T47D (cell line): ENCODE results near the gene TBR1.

ENCODE experiments used
- DNase-seq, 2 experiments: peaks; one replicate each; pipeline versions ENCODE4 v3.0.0 to v3.0.0-alpha.2; 2011 to 2012; ENCODE audit warnings: low read depth in 1 of 2, low spot score in 1 of 2
- JUND ChIP-seq: IDR thresholded peaks from 2 replicates; pipeline ENCODE4 v1.6.1; 2012; ENCODE audit warnings: low read depth
- in situ Hi-C: cut with HindIII; loops from 2 replicates; pipeline ENCODE4 v1.10.0; 2016; ENCODE audit warnings: low sequenced_read_pairs, low pct_unique_long_range_greater_than_20kb

The TBR1 gene

DNA sequence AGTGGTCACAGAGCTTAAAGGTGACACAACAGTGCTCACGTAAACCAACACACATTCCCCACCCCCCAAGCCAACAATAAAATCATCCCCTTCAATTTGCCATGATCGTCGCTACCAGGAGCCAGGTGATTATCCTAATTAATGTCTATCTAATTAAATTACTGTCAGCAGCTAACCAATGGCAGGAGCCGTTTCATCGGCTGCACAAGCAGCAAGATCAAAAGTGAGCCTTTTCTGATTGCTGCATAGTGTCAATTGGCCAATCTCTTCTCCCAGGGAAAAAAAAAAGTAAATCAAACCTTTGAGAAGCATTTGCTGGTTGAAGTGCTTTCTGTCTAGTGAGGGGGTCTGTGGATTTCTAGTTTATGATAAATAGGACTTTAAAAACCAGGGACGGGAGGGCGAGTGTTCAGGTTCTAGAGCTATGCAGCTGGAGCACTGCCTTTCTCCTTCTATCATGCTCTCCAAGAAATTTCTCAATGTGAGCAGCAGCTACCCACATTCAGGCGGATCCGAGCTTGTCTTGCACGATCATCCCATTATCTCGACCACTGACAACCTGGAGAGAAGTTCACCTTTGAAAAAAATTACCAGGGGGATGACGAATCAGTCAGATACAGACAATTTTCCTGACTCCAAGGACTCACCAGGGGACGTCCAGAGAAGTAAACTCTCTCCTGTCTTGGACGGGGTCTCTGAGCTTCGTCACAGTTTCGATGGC is at the start of gene TBR1:
TBR1 (plus strand) TSS at position 311 of the 721 bp plus-strand sequence; CDS start at position 425, 114 bp downstream.
- no peak for DNase-seq
- TF ChIP-seq JUND, result no peak
- in situ Hi-C loops, result no loop called here

DNA sequence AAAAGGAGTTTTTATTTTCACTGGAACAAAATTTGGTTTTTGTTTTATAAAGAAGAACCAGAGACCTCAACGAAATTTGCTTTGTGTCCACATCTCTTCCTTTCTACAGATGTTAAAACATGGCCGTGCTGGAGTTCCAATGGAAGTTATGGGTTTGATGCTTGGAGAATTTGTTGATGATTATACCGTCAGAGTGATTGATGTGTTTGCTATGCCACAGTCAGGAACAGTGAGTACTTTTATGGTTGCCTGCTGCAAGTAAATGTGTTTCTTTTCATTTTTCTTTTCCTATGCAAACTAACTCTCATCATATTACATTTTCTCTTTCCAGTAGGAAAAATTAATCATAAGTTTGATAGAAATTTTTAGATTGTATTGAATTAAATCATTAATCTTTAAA is 48.4 kb upstream of the TBR1 start:
- DNase-seq, result no peak
- in situ Hi-C loops, result no loop called here
- TF ChIP-seq JUND, result no peak

GRCh38 chr2:161369311-161369710 is 46.8 kb upstream of the TBR1 start:
- no peak for TF ChIP-seq JUND
- DNase-seq, result no peak
- in situ Hi-C loops, result no loop called here

- TF ChIP-seq JUND, result no peak
- in situ Hi-C loops, result no loop called here
- DNase-seq, result no peak
Measured at GRCh38 chr2:161370981-161371380, 45.1 kb upstream of the TBR1 start.

DNA sequence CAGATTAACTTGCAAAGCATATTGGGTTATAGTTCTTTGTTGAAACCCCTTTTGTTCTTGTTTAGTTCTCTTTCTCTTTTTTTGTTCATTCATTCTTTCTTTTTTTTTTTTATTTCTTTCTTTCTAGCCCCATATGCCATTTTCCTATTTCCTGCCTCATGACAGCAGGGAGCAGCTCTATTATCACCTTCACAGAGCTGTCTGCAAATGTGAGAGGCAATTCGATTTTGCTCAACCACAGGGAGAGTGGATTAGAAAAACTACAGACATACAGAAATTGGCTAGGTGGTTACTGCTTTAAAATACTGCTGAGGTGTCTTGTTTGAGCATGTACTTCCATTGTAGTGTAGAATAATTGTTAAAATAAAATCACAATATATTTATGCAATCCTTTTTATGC is 44.2 kb upstream of the TBR1 start:
- in situ Hi-C loops, result no loop called here
- no peak for TF ChIP-seq JUND
- DNase-seq, result no peak

DNA sequence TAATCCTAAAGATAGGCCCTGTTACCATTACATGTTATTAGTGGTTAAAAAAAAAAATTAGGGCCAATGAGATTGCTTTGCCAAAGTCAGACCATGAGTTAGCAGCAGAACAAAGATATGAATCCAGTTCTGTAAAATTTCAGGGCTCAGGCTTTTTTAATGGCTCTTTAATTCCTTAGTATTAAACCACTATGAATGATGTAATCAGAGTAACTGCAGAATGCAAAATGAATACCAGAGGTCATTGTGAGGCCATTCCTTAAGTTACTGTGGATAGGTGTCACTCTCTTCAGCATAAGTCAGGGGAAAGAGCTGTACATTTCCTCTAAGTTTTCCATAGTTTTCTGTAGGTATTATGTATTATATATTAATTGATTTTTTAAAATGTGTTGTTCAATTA is 42.2 kb upstream of the TBR1 start:
- TF ChIP-seq JUND, result no peak
- in situ Hi-C loops, result no loop called here
- DNase-seq, result no peak

DNA sequence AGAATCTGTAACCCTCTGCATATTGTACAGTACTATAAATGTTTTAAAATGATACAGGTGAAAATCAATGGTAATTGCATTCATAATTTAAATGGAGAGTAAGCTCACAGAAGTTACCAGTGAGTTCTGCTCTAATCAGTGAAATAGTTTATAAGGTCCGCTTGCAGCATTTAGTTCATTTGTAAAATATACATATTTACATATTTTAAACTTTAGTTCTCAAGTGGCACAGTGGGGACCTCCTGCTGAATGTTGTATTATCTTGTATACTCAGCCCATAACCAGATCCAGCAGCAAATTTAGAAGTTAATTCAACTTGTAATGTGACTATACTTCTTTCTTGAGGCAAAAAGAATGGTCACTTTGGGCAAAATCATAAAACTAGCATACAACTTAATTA is 41.7 kb upstream of the TBR1 start:
- no peak for TF ChIP-seq JUND

DNA sequence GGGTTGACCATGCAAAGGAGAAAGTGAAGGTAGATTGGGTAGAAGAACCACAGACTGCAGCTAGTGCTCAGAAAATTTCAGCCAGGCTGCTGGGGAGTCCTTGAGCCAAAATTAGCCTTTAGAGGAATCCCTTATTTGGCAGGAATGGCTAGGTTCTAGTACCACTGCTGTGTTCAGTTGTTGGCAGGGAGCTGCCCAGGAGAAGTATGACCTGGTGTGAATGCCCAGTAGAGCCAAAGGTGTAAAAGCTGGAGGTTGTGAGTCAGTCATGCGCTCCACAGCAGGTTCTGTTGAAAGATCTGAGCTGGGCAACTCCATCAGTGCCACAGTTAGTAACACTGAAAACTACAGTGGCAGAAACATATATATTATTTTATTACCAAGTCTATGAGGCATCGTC is 36.4 kb upstream of the TBR1 start:
- TF ChIP-seq JUND, result no peak
- in situ Hi-C loops, result no loop called here
- no peak for DNase-seq

More for the DNA sequence above, 41.7 kb upstream of the TBR1 start:
- DNase-seq, result no peak
- in situ Hi-C loops, result no loop called here

- no peak for TF ChIP-seq JUND
- in situ Hi-C loops, result no loop called here
- no peak for DNase-seq
Measured at GRCh38 chr2:161381546-161381945, 34.6 kb upstream of the TBR1 start.

GRCh38 chr2:161382747-161383146 is 33.4 kb upstream of the TBR1 start:
- no peak for DNase-seq
- no peak for TF ChIP-seq JUND
- in situ Hi-C loops, result no loop called here

DNA sequence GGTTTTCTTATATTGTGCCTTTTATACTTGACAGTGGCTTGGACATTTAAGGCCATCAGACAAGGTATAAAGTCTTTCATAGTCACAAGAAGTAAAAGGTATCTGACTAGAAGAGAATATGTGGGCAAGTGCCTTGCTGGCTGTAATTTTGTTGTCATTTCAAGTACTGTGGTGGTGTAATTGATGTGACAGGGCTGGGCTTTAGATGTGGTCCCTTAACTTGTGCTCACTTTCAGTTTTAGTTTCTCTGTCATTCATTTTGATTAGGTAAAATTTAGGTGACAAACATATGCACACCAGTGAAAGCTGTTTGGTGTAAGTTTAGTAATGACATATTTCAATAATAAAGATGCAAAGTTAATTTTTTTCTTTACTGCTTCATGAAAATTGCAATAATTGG is 31.2 kb upstream of the TBR1 start:
- in situ Hi-C loops, result no loop called here
- TF ChIP-seq JUND, result no peak
- DNase-seq, result no peak

GRCh38 chr2:161386228-161386824 is 29.8 kb upstream of the TBR1 start:
- no peak for DNase-seq
- in situ Hi-C loops, result no loop called here
- TF ChIP-seq JUND, result no peak

DNA sequence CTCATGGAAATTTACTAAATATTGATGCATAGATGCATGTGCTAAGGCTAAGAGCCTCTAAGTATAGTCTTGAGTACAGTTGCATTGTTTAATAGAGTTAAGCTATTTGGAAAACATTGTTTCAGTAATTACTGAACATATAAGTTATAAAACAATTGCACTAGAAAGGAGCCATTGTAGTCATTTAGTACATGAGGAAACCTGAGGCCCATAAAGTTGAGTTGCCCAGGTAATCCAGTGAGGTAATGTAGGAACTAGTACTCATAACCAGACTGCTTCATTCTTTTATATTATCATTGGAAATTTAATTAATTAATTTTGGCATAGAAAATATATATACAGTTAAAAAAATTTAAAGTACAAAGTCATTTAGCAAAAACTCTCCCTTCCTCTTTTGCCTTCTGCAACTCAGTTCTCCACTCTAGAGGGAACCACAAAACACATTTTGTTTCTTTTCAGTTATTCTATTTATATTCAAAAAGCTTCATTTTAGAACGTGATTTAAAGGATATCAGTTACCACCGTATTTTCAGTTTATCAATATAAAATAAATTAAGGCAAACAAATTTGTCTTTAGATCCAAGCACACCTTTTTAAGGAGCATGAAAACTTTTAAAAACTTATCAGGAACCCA is 27.8 kb upstream of the TBR1 start:
- in situ Hi-C loops, result no loop called here
- no peak for DNase-seq
- TF ChIP-seq JUND, result no peak
